ENCODE data around the gene MORC3. TPM values are rescaled to one million over a fixed set of nuclear protein-coding genes. Genes with fewer than 3 reads are reported as not detected.
"Not testable (repeated sequence)": the region's sequence is repeated elsewhere in the genome, so short reads cannot be mapped to it uniquely, and the experiment has no call there.

MORC3 gene
- total RNA-seq, 2 experiments from 2014 or later, result 23.9 to 25.0 TPM

GRCh38 chr21:36385233-36386030, 65.4 kb downstream of the MORC3 start, which contains the start of gene CHAF1B:
TSS of gene CHAF1B (plus strand) at chr21:36385392. CDS start at chr21:36386137, 745 bp downstream.
- CTCF ChIA-PET, result interaction anchor here (0.7 to 1.1 kb wide), 4 partner anchors 29 to 173 kb away, joined by 3 to 4 read pairs (median 3); no protein-coding TSS in a partner anchor
- H3K36me3 Mint-ChIP-seq (ENCODE audit: low read depth), result peaks cover 35% of the 10 kb centered on the region
- no peaks in the 10 kb centered on the region for H3K9me3 Mint-ChIP-seq (ENCODE audit: low read depth)
- POLR2A ChIA-PET, result interaction anchor here (1.1 kb wide), 1 partner anchor 8 kb away, joined by 3 read pairs; no protein-coding TSS in a partner anchor
- H3K4me3 Mint-ChIP-seq, result peak within 1 kb of the TSS; percentile 81
- ATAC-seq (peak; percentile 96), DNase-seq (peak; percentile 91)
- H3K27me3 Mint-ChIP-seq, result no peaks in the 10 kb centered on the region
- H3K4me1 Mint-ChIP-seq, result peaks cover 17% of the 10 kb centered on the region
- H3K27ac Mint-ChIP-seq, result peak within 1 kb of the TSS; percentile 83
- intact Hi-C loops (cut with DNase I, micrococcal nuclease), result loop anchor here (1.0 to 5.0 kb wide), 7 partner anchors 45 to 881 kb away; partner anchors contain the start of genes DOP1B (in 2 of the 2), MORC3 (in 1 of the 2), SETD4 (in 1 of the 2) and VPS26C (in 1 of the 2)

GRCh38 chr21:36386031-36386642, 66.1 kb downstream of the MORC3 start:
- DNase-seq, result no peak
- ChIA-PET CTCF (interaction anchor here (1.1 kb wide), 1 partner anchor 30 kb away, joined by 3 read pairs; no protein-coding TSS in a partner anchor), POLR2A (interaction anchor here (0.7 kb wide), 1 partner anchor 231 kb away, joined by 3 read pairs; no protein-coding TSS in a partner anchor)
- Mint-ChIP-seq H3K9me3 (ENCODE audit: low read depth) (no peaks in the 10 kb centered on the region), H3K4me3 (peak overlapping the region; percentile 81), H3K27me3 (no peaks in the 10 kb centered on the region), H3K4me1 (peaks cover 17% of the 10 kb centered on the region), H3K27ac (peak overlapping the region; percentile 83), H3K36me3 (ENCODE audit: low read depth) (peaks cover 37% of the 10 kb centered on the region)
- ATAC-seq, result no peak
- intact Hi-C loops (cut with DNase I, micrococcal nuclease), result loop anchor here in 1 of 2 experiments (5.0 kb wide), 1 partner anchor 244 kb away; no protein-coding TSS in a partner anchor

- peaks cover 52% of the 10 kb centered on the region for H3K36me3 Mint-ChIP-seq (ENCODE audit: low read depth)
- DNase-seq (no peak), ATAC-seq (no peak)
- peaks cover 14% of the 10 kb centered on the region for H3K4me1 Mint-ChIP-seq
- H3K27ac Mint-ChIP-seq, result no peak overlapping the region
- no peaks in the 10 kb centered on the region for H3K9me3 Mint-ChIP-seq (ENCODE audit: low read depth)
- ChIA-PET CTCF (interaction anchor here (1.0 kb wide), 1 partner anchor 16 kb away, joined by 6 read pairs; no protein-coding TSS in a partner anchor), POLR2A (interaction anchor here (0.7 kb wide), 1 partner anchor 153 kb away, joined by 3 read pairs; no protein-coding TSS in a partner anchor)
- H3K4me3 Mint-ChIP-seq, result no peak overlapping the region
- H3K27me3 Mint-ChIP-seq, result no peaks in the 10 kb centered on the region
- intact Hi-C loops (cut with DNase I, micrococcal nuclease), result loop anchor here in 1 of 2 experiments (5.0 kb wide), 1 partner anchor 246 kb away; no protein-coding TSS in a partner anchor
Measured at GRCh38 chr21:36388096-36388495, 68.1 kb downstream of the MORC3 start.

GRCh38 chr21:36388835-36389234, 68.8 kb downstream of the MORC3 start:
- H3K36me3 Mint-ChIP-seq (ENCODE audit: low read depth), result peaks cover 56% of the 10 kb centered on the region
- CTCF ChIA-PET, result interaction anchor here (1.0 kb wide), 1 partner anchor 17 kb away, joined by 6 read pairs; no protein-coding TSS in a partner anchor

DNA sequence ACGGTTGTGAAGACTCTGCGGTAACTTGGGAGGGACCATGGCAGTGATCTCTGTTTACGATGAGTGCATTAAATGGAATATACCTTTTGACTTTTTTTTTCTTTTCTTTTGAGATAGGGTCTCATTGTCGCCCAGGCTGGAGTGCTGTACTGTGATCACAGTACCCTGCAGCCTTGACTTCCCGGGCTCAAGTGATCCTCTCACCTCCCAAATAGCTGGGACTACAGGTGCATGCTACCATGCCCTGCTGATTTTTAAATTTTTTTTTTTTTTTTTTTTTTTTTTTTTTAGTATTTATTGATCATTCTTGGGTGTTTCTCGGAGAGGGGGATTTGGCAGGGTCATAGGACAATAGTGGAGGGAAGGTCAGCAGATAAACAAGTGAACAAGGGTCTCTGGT, 71.7 kb downstream of the MORC3 start:
- H3K4me1 Mint-ChIP-seq; ATAC-seq; H3K27ac Mint-ChIP-seq; DNase-seq; H3K27me3 Mint-ChIP-seq; POLR2A ChIA-PET; H3K4me3 Mint-ChIP-seq; H3K9me3 Mint-ChIP-seq (ENCODE audit: low read depth); intact Hi-C loops (cut with DNase I, micrococcal nuclease): not testable (repeated sequence)
- H3K36me3 Mint-ChIP-seq (ENCODE audit: low read depth), result peaks cover 65% of the 10 kb centered on the region
- CTCF ChIA-PET, result interaction anchor here (0.5 to 1.1 kb wide), 2 partner anchors 252 to 562 kb away, joined by 3 to 4 read pairs; no protein-coding TSS in a partner anchor

More at GRCh38 chr21:36388835-36389234, 68.8 kb downstream of the MORC3 start:
- intact Hi-C loops (cut with DNase I, micrococcal nuclease), result loop anchor here in 1 of 2 experiments (5.0 kb wide), 1 partner anchor 247 kb away; no protein-coding TSS in a partner anchor
- Mint-ChIP-seq H3K4me3 (no peak overlapping the region), H3K9me3 (ENCODE audit: low read depth) (no peaks in the 10 kb centered on the region), H3K4me1 (peaks cover 14% of the 10 kb centered on the region), H3K27me3 (no peaks in the 10 kb centered on the region), H3K27ac (no peak overlapping the region)
- ATAC-seq (no peak), DNase-seq (no peak)
- POLR2A ChIA-PET, result interaction anchor here (0.5 to 0.7 kb wide), 4 partner anchors 31 to 215 kb away, joined by 3 to 4 read pairs (median 3); no protein-coding TSS in a partner anchor

GRCh38 chr21:36395353-36396111, 75.5 kb downstream of the MORC3 start:
- intact Hi-C loops (cut with DNase I, micrococcal nuclease), result no loop called here
- H3K4me1 Mint-ChIP-seq, result no peaks in the 10 kb centered on the region
- H3K9me3 Mint-ChIP-seq (ENCODE audit: low read depth), result no peaks in the 10 kb centered on the region
- no peak overlapping the region for H3K27ac Mint-ChIP-seq
- H3K36me3 Mint-ChIP-seq (ENCODE audit: low read depth), result peaks cover 57% of the 10 kb centered on the region
- ChIA-PET POLR2A (no interaction called here), CTCF (interaction anchor here (0.9 to 1.0 kb wide), 2 partner anchors 27 to 277 kb away, joined by 3 read pairs; no protein-coding TSS in a partner anchor)
- no peak overlapping the region for H3K4me3 Mint-ChIP-seq
- DNase-seq (no peak), ATAC-seq (no peak)
- H3K27me3 Mint-ChIP-seq, result no peaks in the 10 kb centered on the region

- no peaks in the 10 kb centered on the region for H3K27me3 Mint-ChIP-seq
- ChIA-PET CTCF (interaction anchor here (0.6 to 0.9 kb wide), 2 partner anchors 26 to 277 kb away, joined by 3 read pairs; no protein-coding TSS in a partner anchor), POLR2A (no interaction called here)
- ATAC-seq, result no peak
- H3K27ac Mint-ChIP-seq, result no peak overlapping the region
- no peak overlapping the region for H3K4me3 Mint-ChIP-seq
- no peak for DNase-seq
- intact Hi-C loops (cut with DNase I, micrococcal nuclease), result no loop called here
- no peaks in the 10 kb centered on the region for H3K4me1 Mint-ChIP-seq
- H3K36me3 Mint-ChIP-seq (ENCODE audit: low read depth), result peaks cover 53% of the 10 kb centered on the region
- H3K9me3 Mint-ChIP-seq (ENCODE audit: low read depth), result no peaks in the 10 kb centered on the region
Measured at GRCh38 chr21:36396325-36396724, 76.3 kb downstream of the MORC3 start.

GRCh38 chr21:36396971-36397370, 77.0 kb downstream of the MORC3 start:
- intact Hi-C loops (cut with DNase I, micrococcal nuclease), result no loop called here
- H3K4me3 Mint-ChIP-seq, result no peak overlapping the region
- DNase-seq, result no peak
- no peaks in the 10 kb centered on the region for H3K4me1 Mint-ChIP-seq
- no peaks in the 10 kb centered on the region for H3K27me3 Mint-ChIP-seq
- peaks cover 51% of the 10 kb centered on the region for H3K36me3 Mint-ChIP-seq (ENCODE audit: low read depth)
- H3K9me3 Mint-ChIP-seq (ENCODE audit: low read depth), result no peaks in the 10 kb centered on the region
- CTCF ChIA-PET, result interaction anchor here (0.6 to 0.9 kb wide), 3 partner anchors 10 to 429 kb away, joined by 3 read pairs; no protein-coding TSS in a partner anchor
- POLR2A ChIA-PET, result interaction anchor here (0.7 kb wide), 1 partner anchor 28 kb away, joined by 4 read pairs; no protein-coding TSS in a partner anchor
- H3K27ac Mint-ChIP-seq, result no peak overlapping the region
- no peak for ATAC-seq

DNA sequence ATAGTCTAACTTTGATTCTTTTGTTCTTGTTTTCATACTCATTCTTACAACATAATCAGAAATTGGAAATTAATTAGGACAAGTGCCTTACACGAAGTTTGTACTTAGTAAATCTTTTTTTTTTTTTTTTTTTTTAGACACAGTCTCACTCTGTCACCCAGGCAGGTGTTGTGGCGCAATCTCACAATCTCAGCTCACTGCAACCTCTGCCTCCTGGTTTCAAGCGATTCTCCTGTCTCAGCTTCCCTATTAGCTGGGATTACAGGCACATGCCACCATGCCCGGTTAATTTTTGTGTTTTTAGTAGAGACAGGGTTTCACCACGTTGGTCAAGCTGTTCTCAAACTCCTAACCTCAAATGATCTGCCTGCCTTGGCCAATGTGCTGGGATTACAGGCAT, 77.6 kb downstream of the MORC3 start:
- no peaks in the 10 kb centered on the region for H3K27me3 Mint-ChIP-seq
- intact Hi-C loops (cut with DNase I, micrococcal nuclease), result no loop called here
- H3K4me1 Mint-ChIP-seq, result no peaks in the 10 kb centered on the region
- DNase-seq (no peak), ATAC-seq (no peak)
- no peaks in the 10 kb centered on the region for H3K9me3 Mint-ChIP-seq (ENCODE audit: low read depth)
- H3K4me3 Mint-ChIP-seq, result no peak overlapping the region
- no peak overlapping the region for H3K27ac Mint-ChIP-seq
- ChIA-PET POLR2A (interaction anchor here (0.7 kb wide), 1 partner anchor 29 kb away, joined by 4 read pairs; no protein-coding TSS in a partner anchor), CTCF (interaction anchor here (0.6 to 0.9 kb wide), 2 partner anchors 73 to 428 kb away, joined by 3 read pairs; no protein-coding TSS in a partner anchor)
- H3K36me3 Mint-ChIP-seq (ENCODE audit: low read depth), result peaks cover 52% of the 10 kb centered on the region

GRCh38 chr21:36399736-36400135, 79.7 kb downstream of the MORC3 start:
- H3K4me3 Mint-ChIP-seq; intact Hi-C loops (cut with DNase I, micrococcal nuclease); POLR2A ChIA-PET; H3K27me3 Mint-ChIP-seq; H3K27ac Mint-ChIP-seq; H3K9me3 Mint-ChIP-seq (ENCODE audit: low read depth); H3K4me1 Mint-ChIP-seq; DNase-seq; ATAC-seq: not testable (repeated sequence)
- CTCF ChIA-PET, result interaction anchor here (0.6 kb wide), 1 partner anchor 174 kb away, joined by 3 read pairs; no protein-coding TSS in a partner anchor
- H3K36me3 Mint-ChIP-seq (ENCODE audit: low read depth), result peaks cover 48% of the 10 kb centered on the region

Data from activated CD4-positive, alpha-beta T cell treated with anti-CD3 and anti-CD28 coated beads for 36 hours (primary cell).